GM04503 (cell line): ENCODE measurements around the gene RYR2.
"Not testable (repeated sequence)": the region's sequence is repeated elsewhere in the genome, so short reads cannot be mapped to it uniquely, and the experiment has no call there.

Source experiments
- DNase-seq: peaks from one replicate; pipeline ENCODE4 v3.0.0-alpha.2; 2012; ENCODE audit warnings: low read depth

Gene RYR2

DNA sequence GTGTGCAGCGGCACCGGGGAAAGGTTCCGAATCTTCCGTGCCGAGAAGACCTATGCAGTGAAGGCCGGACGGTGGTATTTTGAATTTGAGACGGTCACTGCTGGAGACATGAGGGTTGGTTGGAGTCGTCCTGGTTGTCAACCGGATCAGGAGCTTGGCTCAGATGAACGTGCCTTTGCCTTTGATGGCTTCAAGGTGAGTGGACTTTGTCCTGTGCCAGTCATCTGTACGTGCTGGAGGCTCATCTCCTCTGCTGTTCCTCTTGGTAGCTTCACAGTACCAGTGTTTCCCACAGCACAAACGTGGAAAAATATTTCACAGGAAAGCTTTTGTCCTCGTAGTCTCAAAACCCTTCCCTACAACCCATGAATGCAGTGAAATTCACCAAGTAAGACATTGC, 524.6 kb downstream of the RYR2 start:
- DNase-seq, result no peak

DNA sequence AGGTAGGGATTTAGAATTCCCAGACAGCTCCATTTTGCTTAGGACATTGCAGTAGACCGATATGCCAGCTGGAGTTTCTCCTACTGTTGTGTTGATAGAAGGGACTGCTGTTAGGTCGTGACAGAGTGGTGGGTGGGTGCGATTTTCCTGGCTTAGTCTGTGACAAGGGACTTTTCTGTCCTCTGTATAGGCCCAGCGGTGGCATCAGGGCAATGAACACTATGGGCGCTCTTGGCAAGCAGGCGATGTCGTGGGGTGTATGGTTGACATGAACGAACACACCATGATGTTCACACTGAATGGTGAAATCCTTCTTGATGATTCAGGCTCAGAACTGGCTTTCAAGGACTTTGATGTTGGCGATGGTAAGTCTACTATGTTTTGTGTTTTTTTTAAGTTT, 527.0 kb downstream of the RYR2 start:
- no peak for DNase-seq

- DNase-seq, result no peak
Measured at GRCh38 chr1:237570530-237570929, 528.5 kb downstream of the RYR2 start.

- no peak for DNase-seq
Measured at GRCh38 chr1:237574536-237574935, 532.6 kb downstream of the RYR2 start.

- DNase-seq, result no peak
Measured at GRCh38 chr1:237578540-237578939, 536.6 kb downstream of the RYR2 start.

- no peak for DNase-seq
Measured at GRCh38 chr1:237580726-237581125, 538.7 kb downstream of the RYR2 start.

DNA sequence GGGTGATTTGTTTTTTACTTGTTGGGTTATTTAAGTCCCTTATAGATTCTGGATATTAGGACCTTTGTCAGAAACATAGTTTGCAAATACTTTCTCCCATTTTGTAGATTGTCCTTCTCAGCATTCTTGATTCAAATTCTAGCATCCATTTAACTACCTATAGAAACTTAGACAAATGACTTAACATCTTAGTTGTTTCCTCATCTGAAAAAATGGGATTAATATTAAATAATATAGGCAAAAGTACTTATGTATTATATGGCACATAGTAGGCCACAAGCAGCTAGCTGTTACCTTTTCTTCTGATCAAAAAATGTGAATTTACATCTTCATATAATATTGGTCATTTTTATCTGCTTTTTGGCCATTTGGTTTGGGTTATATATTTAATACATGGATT, 541.3 kb downstream of the RYR2 start:
- DNase-seq, result no peak

GRCh38 chr1:237583756-237584155, 541.8 kb downstream of the RYR2 start:
- no peak for DNase-seq

- no peak for DNase-seq
Measured at GRCh38 chr1:237590386-237590785, 548.4 kb downstream of the RYR2 start.

- DNase-seq, result no peak
Measured at GRCh38 chr1:237591353-237591752, 549.4 kb downstream of the RYR2 start.

DNA sequence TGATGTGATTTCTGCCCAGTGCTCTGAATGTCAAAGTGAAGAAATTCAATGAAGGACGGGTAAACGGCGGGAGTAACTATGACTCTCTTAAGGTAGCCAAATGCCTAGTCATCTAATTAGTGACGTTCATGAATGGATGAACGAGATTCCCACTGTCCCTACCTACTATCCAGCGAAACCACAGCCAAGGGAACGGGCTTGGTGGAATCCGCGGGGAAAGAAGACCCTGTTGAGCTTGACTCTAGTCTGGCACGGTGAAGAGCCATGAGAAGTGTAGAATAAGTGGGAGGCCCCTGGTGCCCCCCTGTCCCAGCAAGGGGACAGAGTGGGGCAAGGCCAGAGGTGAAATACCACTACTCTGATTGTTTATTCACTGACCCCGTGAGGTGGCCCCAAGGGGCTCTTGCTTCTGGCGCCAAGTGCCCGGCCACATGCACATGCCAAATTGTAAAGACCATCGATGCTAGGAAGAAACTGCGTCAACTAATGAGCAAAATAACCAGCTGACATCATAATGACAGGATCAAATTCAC, 561.1 kb downstream of the RYR2 start:
- not testable (repeated sequence) for DNase-seq

- no peak for DNase-seq
Measured at GRCh38 chr1:237608433-237608832, 566.4 kb downstream of the RYR2 start.

GRCh38 chr1:237610157-237610556, 568.2 kb downstream of the RYR2 start:
- DNase-seq, result no peak

DNA sequence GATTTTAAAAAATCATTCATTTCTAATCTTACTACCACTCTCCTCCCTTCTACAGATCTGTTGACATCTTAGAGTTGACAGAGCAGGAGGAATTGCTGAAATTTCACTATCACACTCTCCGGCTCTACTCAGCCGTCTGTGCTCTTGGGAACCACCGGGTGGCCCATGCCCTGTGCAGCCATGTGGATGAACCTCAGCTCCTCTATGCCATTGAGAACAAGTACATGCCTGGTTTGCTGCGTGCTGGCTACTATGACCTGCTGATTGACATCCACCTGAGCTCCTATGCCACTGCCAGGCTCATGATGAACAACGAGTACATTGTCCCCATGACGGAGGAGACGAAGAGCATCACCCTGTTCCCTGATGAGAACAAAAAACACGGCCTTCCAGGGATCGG, 572.0 kb downstream of the RYR2 start:
- no peak for DNase-seq

DNA sequence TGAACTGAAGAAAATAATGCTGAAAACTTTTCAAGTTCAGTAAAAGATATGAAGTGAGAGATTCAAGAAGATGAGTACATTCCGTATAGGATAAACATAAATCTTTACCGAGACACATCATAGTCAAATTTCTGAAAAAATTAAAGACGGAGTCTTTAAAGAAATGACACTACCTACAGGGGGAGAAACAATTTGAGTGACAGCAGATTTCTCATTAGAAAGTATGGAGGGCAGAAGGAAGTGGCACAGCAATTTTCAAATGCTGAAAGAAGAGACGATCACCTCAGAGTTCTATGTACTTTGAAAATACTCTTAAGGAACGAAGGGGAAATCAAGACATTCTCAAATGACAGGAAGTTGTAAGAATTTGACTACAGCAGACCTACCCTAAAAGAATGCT, 577.6 kb downstream of the RYR2 start:
- no peak for DNase-seq

- no peak for DNase-seq
Measured at GRCh38 chr1:237634922-237635321, 592.9 kb downstream of the RYR2 start.

DNA sequence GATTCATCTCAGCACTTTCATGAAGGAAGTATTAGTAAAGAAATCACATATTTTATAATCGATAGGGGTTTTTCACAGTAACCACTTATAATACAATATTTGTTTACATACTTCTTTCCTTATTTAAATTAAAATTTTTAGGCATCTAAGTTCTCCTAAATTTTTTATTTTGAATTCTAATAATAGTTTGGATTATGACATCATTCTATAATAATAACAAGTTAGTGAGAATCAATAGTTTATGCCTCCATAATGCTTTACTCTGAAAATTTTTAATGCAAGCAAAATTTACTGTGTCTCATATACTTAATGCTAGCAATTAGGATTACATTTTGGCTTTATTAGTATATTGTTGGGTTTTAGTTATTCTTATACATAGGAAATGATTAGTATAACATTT, 596.6 kb downstream of the RYR2 start:
- DNase-seq, result no peak

DNA sequence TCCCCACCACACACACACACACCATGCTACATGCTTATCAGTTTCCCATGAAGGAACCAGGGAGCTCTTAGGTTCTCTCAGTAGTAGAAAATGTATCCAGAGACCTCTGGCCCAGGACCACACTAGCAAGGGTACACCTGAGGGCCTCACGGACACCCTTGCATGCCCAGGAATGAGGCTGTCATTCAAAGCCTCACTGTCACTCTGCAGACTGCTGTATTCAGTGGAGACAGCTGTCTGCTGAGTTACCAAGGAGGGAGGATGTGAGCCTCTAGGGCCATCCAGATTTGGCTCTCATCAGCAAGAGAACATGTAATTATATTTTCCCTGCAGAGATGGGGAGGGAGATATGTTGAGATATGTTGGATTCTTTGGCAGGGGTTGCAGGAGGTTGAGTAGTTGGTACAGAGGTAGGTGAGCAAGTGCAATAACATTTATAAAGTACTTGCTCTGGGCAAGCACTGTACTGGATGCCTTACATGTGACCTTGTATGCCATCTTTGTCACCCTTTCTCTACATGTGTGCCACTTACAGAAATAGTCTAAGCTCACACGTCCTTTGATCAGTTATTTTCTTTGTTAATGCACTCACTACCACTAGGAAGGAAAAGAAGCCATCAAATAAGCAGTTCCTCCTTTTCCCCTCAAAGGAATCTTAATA, 598.2 kb downstream of the RYR2 start:
- DNase-seq, result no peak

- no peak for DNase-seq
Measured at GRCh38 chr1:237640966-237641365, 599.0 kb downstream of the RYR2 start.

DNA sequence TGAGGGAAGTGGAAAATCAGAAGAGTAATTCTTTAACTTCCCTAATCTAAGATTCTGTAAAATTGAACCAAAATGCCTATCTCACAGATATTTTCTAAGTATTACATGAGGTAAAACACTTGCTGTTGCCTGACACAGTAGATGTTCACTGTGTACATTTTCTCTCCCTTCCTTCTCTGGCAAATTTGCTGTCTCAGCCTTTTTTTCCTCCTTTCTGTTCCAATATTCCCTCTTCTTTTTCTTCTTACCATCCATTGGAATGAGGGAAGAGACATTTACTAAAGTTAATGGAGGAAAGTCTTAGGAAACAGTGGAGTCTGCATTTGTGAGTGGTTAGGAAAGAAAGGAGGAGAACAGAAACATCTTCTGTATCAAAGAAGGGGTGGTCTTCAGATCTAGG, 608.8 kb downstream of the RYR2 start:
- DNase-seq, result no peak

DNA sequence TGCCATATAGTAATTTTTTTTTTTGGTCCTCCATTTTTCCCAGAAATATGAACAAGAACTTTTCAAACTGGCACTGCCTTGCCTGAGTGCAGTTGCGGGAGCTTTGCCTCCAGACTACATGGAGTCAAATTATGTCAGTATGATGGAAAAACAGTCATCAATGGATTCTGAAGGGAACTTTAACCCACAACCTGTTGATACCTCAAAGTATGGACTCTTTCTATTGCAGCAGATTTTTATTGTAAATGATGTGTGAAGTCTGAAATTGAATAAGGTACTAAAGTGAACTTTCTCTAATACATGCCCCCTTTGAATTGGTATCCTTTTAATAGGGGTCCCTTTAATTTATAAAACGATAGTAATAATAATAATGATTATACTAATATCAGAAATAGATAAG, 613.8 kb downstream of the RYR2 start:
- DNase-seq, result no peak

DNA sequence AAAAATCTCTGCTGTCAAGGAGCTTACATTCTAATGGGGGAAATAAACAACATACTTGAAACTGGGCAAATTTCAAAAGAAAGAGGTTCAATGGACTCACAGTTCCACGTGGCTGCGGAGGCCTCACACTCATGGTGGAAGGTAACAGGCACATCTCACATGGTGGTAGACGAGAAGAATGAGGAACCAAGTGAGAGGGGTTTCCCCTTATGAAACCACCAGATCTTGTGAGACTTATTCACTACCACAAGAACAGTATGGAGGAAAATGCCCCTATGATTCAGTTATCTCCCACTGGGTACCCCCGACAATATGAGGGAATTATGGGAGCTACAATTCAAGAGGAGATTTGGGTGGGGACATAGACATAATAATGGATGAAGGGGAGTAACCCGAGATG, 622.4 kb downstream of the RYR2 start:
- no peak for DNase-seq

DNA sequence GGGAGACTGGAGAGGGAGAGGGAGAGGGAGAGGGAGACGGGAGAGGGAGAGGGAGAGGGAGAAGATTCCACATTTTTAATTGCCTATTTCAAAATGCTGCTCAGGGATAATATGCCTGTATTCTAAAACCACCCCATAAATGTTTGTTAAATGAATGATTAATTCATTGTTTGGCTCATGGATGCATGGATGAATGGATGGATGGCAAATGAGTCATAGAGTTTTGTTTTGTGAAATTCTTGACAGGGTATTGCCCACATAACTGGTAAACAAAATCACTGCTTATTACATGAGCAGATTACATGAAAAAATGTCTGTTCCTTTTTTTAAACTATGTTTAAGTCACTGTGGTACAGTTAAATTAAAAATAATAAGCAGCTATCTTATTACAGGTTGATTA, 628.3 kb downstream of the RYR2 start:
- no peak for DNase-seq

DNA sequence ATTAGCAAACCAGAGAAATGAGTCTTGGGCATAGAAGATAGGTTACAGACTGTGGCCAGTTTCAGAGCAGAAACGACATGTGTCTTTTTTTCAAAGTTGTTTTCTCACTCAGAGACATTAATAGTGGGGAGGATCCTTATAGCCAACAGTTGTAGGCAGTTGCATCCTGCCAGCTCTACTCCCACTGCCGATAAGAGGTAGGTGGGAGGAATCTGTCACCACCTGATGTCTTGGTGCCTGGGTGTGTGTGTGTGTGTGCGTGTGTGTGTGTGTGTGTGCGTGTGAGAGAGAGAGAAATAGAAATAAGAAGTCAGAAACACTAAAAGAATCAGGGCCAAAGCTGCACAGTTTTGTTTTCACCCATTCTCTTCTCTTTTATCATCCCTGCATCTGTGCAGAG, 629.3 kb downstream of the RYR2 start:
- DNase-seq, result no peak
